ENCODE results near the gene GRID2. TPM values are rescaled to one million over a fixed set of nuclear protein-coding genes. Genes with fewer than 3 reads are reported as not detected.

The GRID2 gene
- total and polyA plus RNA-seq, 2 donors from 2014 or later, result 0.19 TPM; not detected in 1

- intact Hi-C loops (cut with DNase I), result no loop called here
- Histone ChIP-seq H3K27me3 (ENCODE audit: control insufficient read depth, insufficient read depth, low read length) (no peaks in the 10 kb centered on the region), H3K4me1 (ENCODE audit: control insufficient read depth in 2 of 3, insufficient read depth in 2 of 3, low read depth in 1 of 3, low read length in 3 of 3) (no peaks in the 10 kb centered on the region), H3K4me3 (ENCODE audit: low read length in 3 of 3) (no peak overlapping the region), H3K9ac (ENCODE audit: low read length in 3 of 3) (no peak overlapping the region), H3K9me3 (ENCODE audit: control insufficient read depth in 2 of 3, insufficient read depth in 1 of 3, low read length in 3 of 3) (no peaks in the 10 kb centered on the region), H3K27ac (ENCODE audit: low read depth in 2 of 2, low read length in 2 of 2) (no peak overlapping the region), H3K36me3 (ENCODE audit: control insufficient read depth in 2 of 3, insufficient read depth in 3 of 3, low read length in 3 of 3) (no peaks in the 10 kb centered on the region)
- DNase-seq (no peak), FAIRE-seq (no peak)
- TF ChIP-seq CTCF (IDR thresholded peaks at IDR 0.05; ENCODE audit: borderline replicate concordance, extremely low read depth, insufficient read depth), result no peak
Observed at GRCh38 chr4:92641409-92641808, 337.6 kb downstream of the GRID2 start.

GRCh38 chr4:92646826-92647225, 343.1 kb downstream of the GRID2 start:
- Histone ChIP-seq H3K4me1 (ENCODE audit: control insufficient read depth in 2 of 3, insufficient read depth in 2 of 3, low read depth in 1 of 3, low read length in 3 of 3) (no peaks in the 10 kb centered on the region), H3K9me3 (ENCODE audit: control insufficient read depth in 2 of 3, insufficient read depth in 1 of 3, low read length in 3 of 3) (no peaks in the 10 kb centered on the region), H3K27me3 (ENCODE audit: control insufficient read depth, insufficient read depth, low read length) (no peaks in the 10 kb centered on the region), H3K9ac (ENCODE audit: low read length in 3 of 3) (no peak overlapping the region), H3K27ac (ENCODE audit: low read depth in 2 of 2, low read length in 2 of 2) (no peak overlapping the region), H3K36me3 (ENCODE audit: control insufficient read depth in 2 of 3, insufficient read depth in 3 of 3, low read length in 3 of 3) (no peaks in the 10 kb centered on the region), H3K4me3 (ENCODE audit: low read length in 3 of 3) (no peak overlapping the region)
- no peak for TF ChIP-seq CTCF (IDR thresholded peaks at IDR 0.05; ENCODE audit: borderline replicate concordance, extremely low read depth, insufficient read depth)
- intact Hi-C loops (cut with DNase I), result no loop called here
- DNase-seq, result no peak
- FAIRE-seq, result no peak

- Histone ChIP-seq H3K36me3 (ENCODE audit: control insufficient read depth in 2 of 3, insufficient read depth in 3 of 3, low read length in 3 of 3) (no peaks in the 10 kb centered on the region), H3K9me3 (ENCODE audit: control insufficient read depth in 2 of 3, insufficient read depth in 1 of 3, low read length in 3 of 3) (no peaks in the 10 kb centered on the region), H3K27me3 (ENCODE audit: control insufficient read depth, insufficient read depth, low read length) (no peaks in the 10 kb centered on the region), H3K27ac (ENCODE audit: low read depth in 2 of 2, low read length in 2 of 2) (no peak overlapping the region), H3K9ac (ENCODE audit: low read length in 3 of 3) (no peak overlapping the region), H3K4me1 (ENCODE audit: control insufficient read depth in 2 of 3, insufficient read depth in 2 of 3, low read depth in 1 of 3, low read length in 3 of 3) (no peaks in the 10 kb centered on the region), H3K4me3 (ENCODE audit: low read length in 3 of 3) (no peak overlapping the region)
- FAIRE-seq (no peak), DNase-seq (no peak)
- intact Hi-C loops (cut with DNase I), result no loop called here
- TF ChIP-seq CTCF (IDR thresholded peaks at IDR 0.05; ENCODE audit: borderline replicate concordance, extremely low read depth, insufficient read depth), result no peak
Observed at GRCh38 chr4:92651536-92651935, 347.8 kb downstream of the GRID2 start.

- no peak for FAIRE-seq
Observed at GRCh38 chr4:92654084-92654483, 350.3 kb downstream of the GRID2 start.

More at GRCh38 chr4:92654084-92654483, 350.3 kb downstream of the GRID2 start:
- Histone ChIP-seq H3K27me3 (ENCODE audit: control insufficient read depth, insufficient read depth, low read length) (no peaks in the 10 kb centered on the region), H3K27ac (ENCODE audit: low read depth in 2 of 2, low read length in 2 of 2) (no peak overlapping the region), H3K36me3 (ENCODE audit: control insufficient read depth in 2 of 3, insufficient read depth in 3 of 3, low read length in 3 of 3) (no peaks in the 10 kb centered on the region), H3K4me1 (ENCODE audit: control insufficient read depth in 2 of 3, insufficient read depth in 2 of 3, low read depth in 1 of 3, low read length in 3 of 3) (no peaks in the 10 kb centered on the region), H3K9me3 (ENCODE audit: control insufficient read depth in 2 of 3, insufficient read depth in 1 of 3, low read length in 3 of 3) (no peaks in the 10 kb centered on the region), H3K9ac (ENCODE audit: low read length in 3 of 3) (no peak overlapping the region), H3K4me3 (ENCODE audit: low read length in 3 of 3) (no peak overlapping the region)
- no peak for TF ChIP-seq CTCF (IDR thresholded peaks at IDR 0.05; ENCODE audit: borderline replicate concordance, extremely low read depth, insufficient read depth)
- DNase-seq, result no peak
- intact Hi-C loops (cut with DNase I), result no loop called here

Data from kidney (tissue), 14 donors.